Stimulated activated effector memory CD8-positive, alpha-beta T cell treated with anti-CD3 and anti-CD28 coated beads, Interleukin-12 subunit alpha, Interleukin-12 subunit beta, amount 100 ng/mL, for 72 hours (primary cell): ENCODE results near the gene INTU.
"Not testable (repeated sequence)": the region's sequence is repeated elsewhere in the genome, so short reads cannot be mapped to it uniquely, and the experiment has no call there.

Experiments used
- ATAC-seq: fragments of 150-1000 bp; cut with Tn5 transposase; 2 replicates; pipeline ENCODE4 v1.10.0; 2021
- DNase-seq, 2 donors: peaks; one replicate each; pipeline ENCODE4 v3.0.0; 2021 to 2022; ENCODE audit warnings: low spot score in 2 of 2
- H3K27ac Mint-ChIP-seq: one replicate; pipeline ENCODE4 v1.8.0; 2022; ENCODE audit warnings: mild to moderate bottlenecking, mixed read lengths
- H3K36me3 Mint-ChIP-seq: one replicate; pipeline ENCODE4 v1.8.0; 2022; ENCODE audit warnings: mild to moderate bottlenecking, mixed read lengths
- H3K4me1 Mint-ChIP-seq: one replicate; pipeline ENCODE4 v1.8.0; 2022; ENCODE audit warnings: mixed read lengths
- H3K4me3 Mint-ChIP-seq: one replicate; pipeline ENCODE4 v1.8.0; 2022; ENCODE audit warnings: mild to moderate bottlenecking, mixed read lengths
- H3K9me3 Mint-ChIP-seq: one replicate; pipeline ENCODE4 v1.8.0; 2022; ENCODE audit warnings: mixed read lengths

Gene INTU

DNA sequence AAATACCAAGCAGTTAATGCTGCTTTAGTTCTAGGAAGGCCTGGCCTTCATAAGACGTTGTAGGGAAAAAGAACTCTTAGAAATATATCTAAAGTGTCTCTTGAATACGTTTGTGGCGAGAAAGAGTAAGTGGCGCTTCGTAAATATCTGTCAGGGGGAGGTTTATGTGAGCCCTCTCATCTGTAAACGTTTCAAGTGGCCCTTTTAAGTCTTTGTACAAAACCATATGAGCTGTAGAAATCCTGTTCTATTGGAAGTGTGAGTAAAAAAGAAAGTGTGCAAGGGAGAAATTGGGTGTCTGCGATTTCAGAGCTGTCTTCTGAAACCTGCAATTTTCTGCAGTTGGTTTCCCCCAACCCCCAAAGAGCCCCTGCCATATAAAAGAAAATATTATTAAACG lies 8.6 kb upstream of the INTU start:
- H3K27ac Mint-ChIP-seq = no peak overlapping the region
- no peak overlapping the region for H3K4me3 Mint-ChIP-seq
- no peak for ATAC-seq

DNA sequence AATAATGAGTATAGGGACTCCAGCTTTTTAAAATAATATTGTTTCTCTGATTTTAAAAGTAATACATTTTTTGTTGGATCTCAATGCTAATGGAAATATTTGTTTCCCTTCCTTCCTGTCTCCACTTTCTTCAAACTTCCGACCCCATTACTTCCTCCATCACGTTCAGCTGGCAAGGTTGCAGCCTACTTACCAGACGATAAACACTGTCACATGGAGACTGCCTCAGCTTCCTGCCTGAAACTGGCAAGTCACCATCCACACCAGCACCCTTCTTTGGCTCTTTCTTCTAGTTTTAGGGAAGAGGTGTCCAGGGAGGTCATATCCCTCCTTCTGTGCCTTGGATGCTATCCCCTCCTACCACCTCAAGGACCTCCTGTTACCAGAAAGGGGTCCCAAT lies 3.4 kb upstream of the INTU start:
- Mint-ChIP-seq H3K36me3 (no peaks in the 10 kb centered on the region), H3K4me1 (peaks cover 11% of the 10 kb centered on the region), H3K4me3 (no peak overlapping the region), H3K27ac (no peak overlapping the region), H3K9me3 (no peaks in the 10 kb centered on the region)
- ATAC-seq = no peak
- no peak for DNase-seq

More for the DNA sequence above, 8.6 kb upstream of the INTU start:
- Mint-ChIP-seq H3K9me3 (no peaks in the 10 kb centered on the region), H3K36me3 (no peaks in the 10 kb centered on the region), H3K4me1 (no peaks in the 10 kb centered on the region)
- DNase-seq = no peak

DNA sequence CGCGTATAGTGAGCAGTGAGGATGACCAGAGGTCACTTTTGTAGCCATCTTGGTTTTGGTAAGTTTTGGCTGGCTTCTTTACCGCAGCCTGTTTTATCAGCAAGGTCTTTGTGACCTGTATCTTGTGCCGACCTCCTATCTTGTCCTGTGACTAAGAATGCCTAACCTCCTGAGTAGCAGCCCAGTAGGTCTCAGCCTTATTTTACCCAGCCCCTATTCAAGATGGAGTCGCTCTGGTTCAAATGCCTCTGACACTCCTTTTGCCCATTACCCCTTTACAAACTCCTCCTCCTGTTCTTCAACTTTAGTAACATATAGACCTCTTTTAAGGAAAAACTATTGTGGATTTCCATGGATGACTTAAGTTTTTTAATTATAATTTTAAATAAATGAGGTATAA lies 2.6 kb upstream of the INTU start:
- Mint-ChIP-seq H3K4me3 (no peak overlapping the region), H3K27ac (no peak overlapping the region), H3K4me1 (peaks cover 11% of the 10 kb centered on the region), H3K36me3 (no peaks in the 10 kb centered on the region), H3K9me3 (no peaks in the 10 kb centered on the region)
- no peak for DNase-seq
- ATAC-seq = no peak

DNA sequence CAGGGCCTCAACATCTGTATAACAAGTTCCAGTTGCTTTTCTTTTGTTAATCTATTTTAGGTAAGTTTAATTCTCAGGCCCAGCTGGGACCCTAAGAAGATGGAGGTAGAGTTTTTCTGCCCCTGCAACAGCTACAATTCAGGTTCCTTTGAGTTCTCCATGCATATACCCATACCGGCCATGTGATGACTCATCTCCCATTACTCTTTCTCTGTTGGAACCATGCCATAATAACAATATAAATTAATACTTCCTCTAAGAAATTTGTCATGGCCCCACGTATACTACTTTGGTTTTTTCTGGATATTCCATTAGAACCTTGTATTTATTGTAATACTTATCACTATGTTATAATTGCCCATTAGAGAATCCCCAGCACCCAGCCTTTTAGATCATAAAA lies 1.3 kb upstream of the INTU start:
- Mint-ChIP-seq H3K4me3 (no peak overlapping the region), H3K4me1 (peaks cover 11% of the 10 kb centered on the region), H3K27ac (no peak overlapping the region), H3K9me3 (no peaks in the 10 kb centered on the region), H3K36me3 (no peaks in the 10 kb centered on the region)
- DNase-seq (no peak), ATAC-seq (no peak)

DNA sequence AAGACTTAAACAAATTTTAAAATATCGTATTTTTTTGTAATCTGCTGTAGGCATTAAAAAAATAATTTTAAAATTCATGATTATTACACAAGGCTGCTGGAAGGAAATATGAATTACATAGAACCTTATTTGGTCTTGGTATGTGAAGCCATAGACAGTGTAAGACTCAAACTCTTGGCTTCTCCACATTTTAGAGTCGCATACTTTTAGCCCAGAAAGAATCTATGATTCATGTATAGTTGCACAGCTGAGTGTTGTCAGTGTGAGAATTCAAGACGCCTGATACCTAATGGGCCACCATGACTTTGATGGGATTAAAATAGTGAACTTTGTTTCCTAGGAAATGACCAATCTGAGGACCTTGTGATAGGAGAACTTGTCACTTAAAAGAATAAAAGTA lies 1.4 kb downstream of the INTU start:
- no peak for DNase-seq
- no peak overlapping the region for H3K4me3 Mint-ChIP-seq
- no peak for ATAC-seq
- H3K27ac Mint-ChIP-seq = no peak overlapping the region
- H3K9me3 Mint-ChIP-seq = no peaks in the 10 kb centered on the region
- no peaks in the 10 kb centered on the region for H3K36me3 Mint-ChIP-seq
- H3K4me1 Mint-ChIP-seq = peaks cover 11% of the 10 kb centered on the region

DNA sequence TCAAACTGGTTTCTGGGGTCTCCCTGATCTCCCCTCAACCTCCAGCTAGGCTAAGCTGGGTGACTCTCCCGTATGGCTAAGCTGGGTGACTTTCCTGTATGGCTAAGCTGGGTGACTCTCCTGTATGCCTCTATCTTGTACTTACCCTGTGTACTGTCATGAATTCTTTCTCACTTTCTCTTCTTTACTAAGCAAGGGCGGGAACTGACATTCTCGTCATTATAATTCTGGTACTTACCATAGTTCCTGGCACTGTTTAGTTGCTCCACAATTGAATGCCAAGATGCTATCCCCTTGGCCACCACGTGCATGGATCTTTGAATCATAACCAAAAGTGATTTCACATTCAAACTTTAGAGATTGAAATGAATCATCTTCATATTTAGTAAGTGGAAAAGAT lies 8.8 kb downstream of the INTU start:
- Mint-ChIP-seq H3K9me3 (no peaks in the 10 kb centered on the region), H3K36me3 (no peaks in the 10 kb centered on the region), H3K4me3 (no peak overlapping the region), H3K4me1 (no peaks in the 10 kb centered on the region), H3K27ac (no peak overlapping the region)
- DNase-seq (no peak), ATAC-seq (peak; percentile 21)

DNA sequence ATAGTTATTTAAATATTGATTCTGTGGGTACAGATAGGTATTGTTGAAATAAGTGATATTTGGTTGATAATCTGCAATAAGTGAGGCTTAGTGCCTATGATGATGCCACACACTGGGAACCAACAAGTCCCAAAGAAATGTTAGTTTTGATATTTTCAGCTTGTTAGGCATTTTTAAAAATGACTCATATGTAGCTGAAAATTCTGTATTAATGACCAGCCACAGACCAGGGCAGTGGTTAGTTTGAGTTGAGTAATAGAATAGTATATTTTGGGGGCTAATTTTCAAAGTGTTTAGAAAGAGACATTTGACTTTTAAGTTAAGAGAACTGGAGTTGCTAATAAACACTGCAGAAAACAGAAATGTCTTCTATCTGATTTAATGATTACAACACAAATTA lies 9.4 kb downstream of the INTU start:
- H3K4me3 Mint-ChIP-seq = no peak overlapping the region
- H3K36me3 Mint-ChIP-seq = no peaks in the 10 kb centered on the region
- no peak for DNase-seq
- no peak for ATAC-seq
- H3K4me1 Mint-ChIP-seq = no peaks in the 10 kb centered on the region
- no peak overlapping the region for H3K27ac Mint-ChIP-seq
- H3K9me3 Mint-ChIP-seq = no peaks in the 10 kb centered on the region

DNA sequence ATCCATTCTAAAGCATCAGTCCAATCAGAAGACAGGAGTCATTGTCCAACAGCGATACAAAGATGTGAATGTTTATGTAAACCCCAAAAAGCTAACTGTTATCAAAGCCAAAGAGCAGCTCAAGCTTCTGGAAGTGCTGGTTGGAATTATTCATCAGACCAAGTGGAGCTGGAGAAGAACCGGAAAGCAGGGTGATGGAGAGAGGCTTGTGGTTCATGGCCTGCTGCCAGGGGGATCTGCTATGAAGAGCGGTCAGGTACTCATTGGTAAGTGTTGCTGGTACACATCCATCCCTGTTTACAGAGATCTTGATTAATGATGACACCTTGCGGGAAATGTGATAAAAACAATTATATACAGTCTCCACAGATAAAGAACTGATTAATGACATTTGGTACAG lies 11.0 kb downstream of the INTU start:
- DNase-seq = no peak
- no peak for ATAC-seq
- Mint-ChIP-seq H3K27ac (no peak overlapping the region), H3K9me3 (no peaks in the 10 kb centered on the region), H3K36me3 (no peaks in the 10 kb centered on the region), H3K4me1 (no peaks in the 10 kb centered on the region), H3K4me3 (no peak overlapping the region)

DNA sequence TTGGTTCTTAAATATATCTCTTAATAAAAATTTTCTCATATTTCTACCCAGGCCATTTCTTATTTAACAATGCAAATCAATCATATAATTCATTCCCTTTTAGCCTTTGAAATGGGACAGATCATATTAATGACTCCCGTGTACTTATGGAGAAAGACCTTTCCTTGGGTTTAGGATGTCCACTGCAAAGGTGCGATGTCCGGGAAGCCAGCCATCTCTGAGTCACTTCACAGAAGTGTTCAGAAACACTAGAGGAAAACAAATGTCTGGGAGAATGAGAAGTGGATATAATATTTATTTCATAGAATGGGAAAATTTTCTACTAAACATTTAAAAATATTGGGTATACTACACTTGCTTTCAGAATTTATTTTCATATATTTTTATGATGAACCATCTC lies 15.3 kb downstream of the INTU start:
- Mint-ChIP-seq H3K9me3 (no peaks in the 10 kb centered on the region), H3K4me1 (no peaks in the 10 kb centered on the region), H3K27ac (no peak overlapping the region), H3K36me3 (no peaks in the 10 kb centered on the region), H3K4me3 (no peak overlapping the region)
- DNase-seq (no peak), ATAC-seq (no peak)

DNA sequence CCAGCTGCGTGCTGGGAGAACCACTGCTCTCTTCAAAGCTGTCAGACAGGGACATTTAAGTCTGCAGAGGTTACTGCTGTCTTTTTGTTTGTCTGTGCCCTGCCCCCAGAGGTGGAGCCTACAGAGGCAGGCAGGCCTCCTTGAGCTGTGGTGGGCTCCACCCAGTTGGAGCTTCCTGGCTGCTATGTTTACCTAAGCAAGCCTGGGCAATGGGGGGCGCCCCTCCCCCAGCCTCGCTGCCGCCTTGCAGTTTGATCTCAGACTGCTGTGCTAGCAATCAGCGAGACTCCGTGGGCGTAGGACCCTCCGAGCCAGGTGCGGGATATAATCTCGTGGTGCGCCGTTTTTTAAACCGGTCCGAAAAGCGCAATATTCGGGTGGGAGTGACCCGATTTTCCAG lies 22.8 kb downstream of the INTU start:
- not testable (repeated sequence) for H3K36me3 Mint-ChIP-seq, H3K27ac Mint-ChIP-seq, H3K4me1 Mint-ChIP-seq, H3K4me3 Mint-ChIP-seq, H3K9me3 Mint-ChIP-seq, ATAC-seq, DNase-seq

DNA sequence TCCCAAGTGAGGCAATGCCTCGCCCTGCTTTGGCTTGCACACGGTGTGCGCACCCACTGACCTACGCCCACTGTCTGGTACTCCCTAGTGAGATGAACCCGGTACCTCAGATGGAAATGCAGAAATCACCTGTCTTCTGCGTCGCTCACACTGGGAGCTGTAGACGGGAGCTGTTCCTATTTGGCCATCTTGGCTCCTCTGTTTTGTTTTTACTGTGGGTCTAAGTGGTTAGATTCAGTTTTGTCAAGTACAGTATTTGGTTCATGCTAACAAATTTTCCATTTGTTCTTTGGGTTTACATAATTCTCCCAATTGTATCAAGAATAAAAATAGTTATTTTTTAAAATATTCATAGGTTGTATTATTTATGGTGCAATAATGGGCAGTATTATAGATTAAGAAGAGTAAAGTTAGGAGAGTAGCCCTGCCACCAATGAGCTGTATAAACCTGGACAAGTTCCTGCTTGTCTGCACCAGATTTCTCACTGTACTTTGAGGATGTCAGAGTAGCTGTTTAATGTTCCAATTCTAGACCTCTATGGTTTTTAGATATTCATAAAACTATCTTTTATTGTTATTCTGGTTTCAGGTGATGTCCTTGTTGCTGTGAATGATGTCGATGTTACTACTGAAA lies 23.4 kb downstream of the INTU start:
- H3K4me1 Mint-ChIP-seq = no peaks in the 10 kb centered on the region
- ATAC-seq (no peak), DNase-seq (no peak)
- H3K4me3 Mint-ChIP-seq = no peak overlapping the region
- H3K36me3 Mint-ChIP-seq = no peaks in the 10 kb centered on the region
- no peak overlapping the region for H3K27ac Mint-ChIP-seq
- no peaks in the 10 kb centered on the region for H3K9me3 Mint-ChIP-seq

DNA sequence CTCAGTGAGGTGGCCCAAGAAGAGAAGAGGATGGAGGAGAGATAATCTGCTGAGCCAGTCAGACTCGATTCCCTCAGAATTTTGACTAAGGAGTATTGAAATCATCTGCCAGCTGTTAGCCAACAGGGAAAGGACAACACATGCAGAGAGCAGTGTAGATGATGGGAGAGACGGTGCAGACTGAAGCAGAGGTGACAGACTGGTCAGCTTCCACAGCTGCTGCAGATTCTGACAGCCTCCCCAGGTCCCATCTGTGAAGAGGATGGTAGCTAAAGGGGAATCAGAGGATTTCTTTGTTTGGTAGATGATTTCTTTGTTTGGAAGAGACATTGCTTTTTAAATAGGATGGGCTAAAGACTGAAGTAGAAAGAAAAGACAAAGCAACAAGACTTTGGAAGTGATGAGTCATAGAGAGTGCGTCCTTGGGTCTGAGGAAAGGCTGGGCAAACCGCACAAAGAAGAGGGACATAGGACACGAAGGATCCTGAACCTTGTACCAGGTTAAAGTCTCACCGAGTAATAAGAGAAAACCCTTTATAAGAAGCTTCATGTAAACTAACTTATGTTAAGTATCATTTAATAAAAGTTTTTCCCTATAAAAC lies 27.6 kb downstream of the INTU start:
- Mint-ChIP-seq H3K4me3 (no peak overlapping the region), H3K27ac (no peak overlapping the region), H3K9me3 (peaks cover 2% of the 10 kb centered on the region), H3K4me1 (no peaks in the 10 kb centered on the region), H3K36me3 (no peaks in the 10 kb centered on the region)
- DNase-seq (no peak), ATAC-seq (no peak)

DNA sequence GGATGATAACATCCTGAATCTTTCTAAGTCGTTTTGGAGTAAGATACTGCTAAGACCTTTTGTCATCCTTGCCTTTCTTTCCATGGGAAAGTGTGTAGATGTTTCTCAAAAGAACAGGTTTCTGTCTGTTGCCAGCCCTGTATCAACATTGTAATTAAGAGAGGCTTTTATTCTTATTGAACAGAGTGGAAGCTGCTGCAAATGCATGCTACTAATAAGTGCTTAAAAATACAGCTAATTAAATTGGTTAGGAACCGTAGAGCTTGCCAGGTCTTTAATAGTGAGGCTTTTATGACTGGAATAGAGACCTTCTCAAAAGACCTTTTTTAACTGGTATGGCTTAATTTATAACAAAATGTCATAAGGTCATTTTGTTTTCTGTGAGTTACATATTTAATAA lies 34.4 kb downstream of the INTU start:
- DNase-seq (no peak), ATAC-seq (no peak)
- Mint-ChIP-seq H3K9me3 (no peaks in the 10 kb centered on the region), H3K36me3 (no peaks in the 10 kb centered on the region), H3K27ac (no peak overlapping the region), H3K4me3 (no peak overlapping the region), H3K4me1 (no peaks in the 10 kb centered on the region)

DNA sequence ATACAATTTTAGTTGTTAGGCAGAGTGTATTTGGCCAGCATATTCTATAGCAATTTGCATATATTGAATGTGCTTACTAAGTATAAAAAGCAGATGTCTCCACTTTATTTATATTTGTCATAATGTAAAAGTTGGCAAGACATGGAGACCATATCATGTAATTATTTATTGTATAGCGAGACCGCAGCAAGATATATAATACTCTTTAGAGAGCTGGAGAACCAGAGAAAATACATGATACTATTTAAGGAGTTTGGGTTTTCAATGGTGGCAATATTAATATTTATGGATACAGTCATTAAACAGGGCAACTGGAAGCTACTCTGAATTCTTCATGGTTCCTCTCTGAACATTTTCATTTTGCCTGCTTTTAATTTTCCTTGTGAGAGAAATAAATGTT lies 35.0 kb downstream of the INTU start:
- ATAC-seq (no peak), DNase-seq (no peak)
- Mint-ChIP-seq H3K4me3 (no peak overlapping the region), H3K27ac (no peak overlapping the region), H3K36me3 (no peaks in the 10 kb centered on the region), H3K9me3 (no peaks in the 10 kb centered on the region), H3K4me1 (no peaks in the 10 kb centered on the region)

DNA sequence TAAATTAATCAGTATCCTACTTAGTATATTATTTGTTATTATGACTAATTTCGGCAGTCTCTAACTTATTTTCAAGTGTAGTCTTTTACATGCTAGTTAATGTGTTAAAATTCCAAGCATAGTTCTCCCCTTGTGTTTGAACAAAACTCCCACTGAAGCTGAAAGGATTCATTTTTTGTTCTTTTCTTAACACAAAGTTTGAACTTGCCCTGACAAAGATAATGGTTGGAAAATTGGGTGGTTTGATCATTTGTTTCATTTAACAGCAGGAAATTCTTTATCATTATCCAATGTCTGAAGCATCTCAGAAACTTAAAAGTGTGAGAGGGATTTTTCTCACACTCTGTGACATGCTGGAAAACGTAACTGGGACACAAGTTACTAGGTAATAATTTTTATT lies 36.0 kb downstream of the INTU start:
- no peak overlapping the region for H3K27ac Mint-ChIP-seq
- no peaks in the 10 kb centered on the region for H3K36me3 Mint-ChIP-seq
- ATAC-seq (no peak), DNase-seq (no peak)
- no peaks in the 10 kb centered on the region for H3K9me3 Mint-ChIP-seq
- no peaks in the 10 kb centered on the region for H3K4me1 Mint-ChIP-seq
- H3K4me3 Mint-ChIP-seq = no peak overlapping the region

DNA sequence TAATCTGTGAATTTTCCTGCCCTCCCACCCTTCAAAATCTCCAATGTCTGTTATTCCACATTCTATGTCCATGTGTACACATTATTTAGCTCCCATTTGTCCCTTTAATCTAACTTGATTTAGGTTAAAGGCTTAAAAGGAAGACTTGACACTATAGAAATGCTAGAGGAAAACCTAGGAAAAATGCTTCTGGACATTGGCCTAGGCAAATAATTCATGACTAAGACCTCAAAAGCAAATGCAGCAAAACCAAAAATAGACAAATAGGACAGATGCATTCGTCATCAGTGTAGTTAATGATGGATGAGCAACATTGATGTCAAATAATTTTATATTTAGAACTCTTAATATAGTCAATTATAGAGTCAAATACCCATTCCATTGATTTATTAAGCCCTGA lies 36.9 kb downstream of the INTU start:
- Mint-ChIP-seq H3K27ac (no peak overlapping the region), H3K4me1 (no peaks in the 10 kb centered on the region), H3K4me3 (no peak overlapping the region), H3K9me3 (no peaks in the 10 kb centered on the region), H3K36me3 (no peaks in the 10 kb centered on the region)
- DNase-seq = no peak
- ATAC-seq = no peak

DNA sequence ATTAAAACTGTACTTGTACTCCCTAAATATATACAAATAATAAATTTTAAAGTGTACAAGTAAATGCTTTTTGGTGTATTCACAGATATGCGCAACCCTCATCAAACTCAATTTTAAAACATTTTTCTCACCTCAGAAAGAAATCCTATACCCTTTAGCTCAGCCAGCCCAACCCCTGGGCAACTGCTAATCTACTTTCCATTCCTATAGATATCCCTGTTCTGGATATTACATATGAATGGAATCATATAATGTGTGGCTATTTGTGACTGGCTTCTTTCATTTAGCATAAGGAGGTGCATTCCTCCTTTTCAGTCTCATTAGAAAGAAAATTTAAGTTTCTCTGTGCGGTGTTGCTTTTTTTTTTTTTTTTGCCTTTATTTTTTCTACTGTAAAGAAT lies 39.4 kb downstream of the INTU start:
- Mint-ChIP-seq H3K4me1 (no peaks in the 10 kb centered on the region), H3K27ac (no peak overlapping the region), H3K36me3 (no peaks in the 10 kb centered on the region), H3K9me3 (no peaks in the 10 kb centered on the region), H3K4me3 (no peak overlapping the region)
- DNase-seq (no peak), ATAC-seq (no peak)
